ENCODE results near the gene KLHL8.
"Not testable (repeated sequence)": the region's sequence is repeated elsewhere in the genome, so short reads cannot be mapped to it uniquely, and the experiment has no call there.

The KLHL8 gene

GRCh38 chr4:87228262-87228860 is 7.9 kb upstream of the KLHL8 start:
- DNase-seq (ENCODE audit: low spot score) = no peak

- no peak for DNase-seq (ENCODE audit: low spot score)
Observed at GRCh38 chr4:87227751-87228151, 7.3 kb upstream of the KLHL8 start.

- no peak for DNase-seq (ENCODE audit: low spot score)
Observed at GRCh38 chr4:87225936-87226335, 5.5 kb upstream of the KLHL8 start.

- no peak for DNase-seq (ENCODE audit: low spot score)
Observed at GRCh38 chr4:87224141-87224923, 3.9 kb upstream of the KLHL8 start.

GRCh38 chr4:87219632-87220093 is 755 bp downstream of the KLHL8 start:
- no peak for DNase-seq (ENCODE audit: low spot score)

GRCh38 chr4:87217235-87217763 is 3.1 kb downstream of the KLHL8 start:
- DNase-seq (ENCODE audit: low spot score) = not testable (repeated sequence)

GRCh38 chr4:87216469-87216868 is 3.9 kb downstream of the KLHL8 start:
- DNase-seq (ENCODE audit: low spot score) = no peak

- DNase-seq (ENCODE audit: low spot score) = no peak
Observed at GRCh38 chr4:87213421-87214075, 6.9 kb downstream of the KLHL8 start.

GRCh38 chr4:87211249-87211952 is 9.0 kb downstream of the KLHL8 start:
- DNase-seq (ENCODE audit: low spot score) = no peak

- peak; percentile 11 for DNase-seq (ENCODE audit: low spot score)
Observed at GRCh38 chr4:87209696-87210095, 10.7 kb downstream of the KLHL8 start.

- DNase-seq (ENCODE audit: low spot score) = no peak
Observed at GRCh38 chr4:87209182-87209581, 11.2 kb downstream of the KLHL8 start.

- no peak for DNase-seq (ENCODE audit: low spot score)
Observed at GRCh38 chr4:87204559-87204958, 15.9 kb downstream of the KLHL8 start.

GRCh38 chr4:87196927-87197326 is 23.5 kb downstream of the KLHL8 start:
- no peak for DNase-seq (ENCODE audit: low spot score)

- DNase-seq (ENCODE audit: low spot score) = no peak
Observed at GRCh38 chr4:87196146-87196545, 24.3 kb downstream of the KLHL8 start.

GRCh38 chr4:87193958-87194675 is 26.3 kb downstream of the KLHL8 start:
- DNase-seq (ENCODE audit: low spot score) = no peak

- no peak for DNase-seq (ENCODE audit: low spot score)
Observed at GRCh38 chr4:87192145-87192919, 28.1 kb downstream of the KLHL8 start.

- no peak for DNase-seq (ENCODE audit: low spot score)
Observed at GRCh38 chr4:87188932-87189331, 31.5 kb downstream of the KLHL8 start.

- no peak for DNase-seq (ENCODE audit: low spot score)
Observed at GRCh38 chr4:87188048-87188447, 32.4 kb downstream of the KLHL8 start.

- no peak for DNase-seq (ENCODE audit: low spot score)
Observed at GRCh38 chr4:87185146-87185870, 35.1 kb downstream of the KLHL8 start.

GRCh38 chr4:87180767-87181166 is 39.7 kb downstream of the KLHL8 start:
- no peak for DNase-seq (ENCODE audit: low spot score)
